ENCODE data around the gene PGC. TPM values are rescaled to one million over a fixed set of nuclear protein-coding genes. Genes with fewer than 3 reads are reported as not detected.

PGC gene
- polyA plus RNA-seq, 1 of the 3 experiments (the other 2 are of a cell fraction): not detected

DNA sequence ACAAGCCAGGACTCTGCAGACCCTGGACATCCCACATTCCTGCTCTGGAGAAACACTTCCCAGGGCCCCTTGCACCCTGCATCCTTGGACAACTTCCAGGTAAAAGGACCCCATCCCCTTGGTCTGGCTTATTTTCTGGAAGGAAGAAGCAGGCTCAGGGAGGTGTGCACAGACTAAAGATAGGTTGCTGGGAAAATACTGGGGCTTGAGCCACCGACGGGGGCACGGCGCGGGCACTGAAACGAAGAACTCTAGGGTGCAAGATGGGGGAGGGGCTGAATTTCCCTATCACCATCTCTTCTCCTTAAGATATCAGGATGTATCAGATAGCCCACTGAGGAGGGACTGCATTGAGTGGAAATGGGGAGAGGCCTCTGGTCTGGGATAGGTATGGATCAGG lies 31.7 kb upstream of the PGC start:
- DNase-seq: no peak
- H3K4me1 ChIP-seq (ENCODE audit: control insufficient read depth in 1 of 2, insufficient read depth in 2 of 2, low read depth in 1 of 2, low read length in 1 of 2): peaks cover 14% of the 10 kb centered on the region in 2 experiments; a peak in 2 of 4 replicates
- H3K9me2 ChIP-seq: no peaks in the 10 kb centered on the region
- WGBS (ENCODE audit: low lambda C conversion rate): 91% methylated on average over 6 of the region's 6 CpGs
- H3K4me3 ChIP-seq (ENCODE audit: low read depth in 2 of 2, low read length in 1 of 2): peak overlapping the region; percentile 52 to 82
- no peaks in the 10 kb centered on the region for H3K27me3 ChIP-seq (ENCODE audit: insufficient read depth)
- TF ChIP-seq MXI1 (IDR thresholded peaks at IDR 0.05; ENCODE audit: low read depth, low read length) (no peak), NRF1 (IDR thresholded peaks at IDR 0.05; ENCODE audit: low read depth, low read length) (no peak), NFIC (IDR thresholded peaks at IDR 0.05; ENCODE audit: borderline replicate concordance) (no peak), FOXJ3 (CRISPR knock-in tag; IDR thresholded peaks at IDR 0.05) (no peak), JUND (IDR thresholded peaks at IDR 0.05) (no peak), SMC3 (IDR thresholded peaks at IDR 0.05; ENCODE audit: low read depth, low read length) (no peak), FOXM1 (IDR thresholded peaks at IDR 0.05; ENCODE audit: low read depth) (no peak), RXRA (IDR thresholded peaks at IDR 0.05; ENCODE audit: borderline replicate concordance, low read depth) (no peak), TEAD4 (IDR thresholded peaks at IDR 0.05; ENCODE audit: borderline replicate concordance, insufficient read depth) (no peak), TAF1 (IDR thresholded peaks at IDR 0.05; ENCODE audit: borderline replicate concordance, low read depth, low read length) (no peak), RAD21 (IDR thresholded peaks at IDR 0.05; ENCODE audit: low read length) (no peak), RCOR1 (IDR thresholded peaks at IDR 0.05; ENCODE audit: low read length) (no peak)
- TF ChIP-seq, protein P1, sequence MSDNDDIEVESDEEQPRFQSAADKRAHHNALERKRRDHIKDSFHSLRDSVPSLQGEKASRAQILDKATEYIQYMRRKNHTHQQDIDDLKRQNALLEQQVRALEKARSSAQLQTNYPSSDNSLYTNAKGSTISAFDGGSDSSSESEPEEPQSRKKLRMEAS (IDR thresholded peaks at IDR 0.05; ENCODE audit: low read depth): no peak
- TF ChIP-seq, protein P2, sequence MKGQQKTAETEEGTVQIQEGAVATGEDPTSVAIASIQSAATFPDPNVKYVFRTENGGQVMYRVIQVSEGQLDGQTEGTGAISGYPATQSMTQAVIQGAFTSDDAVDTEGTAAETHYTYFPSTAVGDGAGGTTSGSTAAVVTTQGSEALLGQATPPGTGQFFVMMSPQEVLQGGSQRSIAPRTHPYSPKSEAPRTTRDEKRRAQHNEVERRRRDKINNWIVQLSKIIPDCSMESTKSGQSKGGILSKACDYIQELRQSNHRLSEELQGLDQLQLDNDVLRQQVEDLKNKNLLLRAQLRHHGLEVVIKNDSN (IDR thresholded peaks at IDR 0.05; ENCODE audit: borderline replicate concordance, low read depth): no peak
- TF ChIP-seq, protein P3, sequence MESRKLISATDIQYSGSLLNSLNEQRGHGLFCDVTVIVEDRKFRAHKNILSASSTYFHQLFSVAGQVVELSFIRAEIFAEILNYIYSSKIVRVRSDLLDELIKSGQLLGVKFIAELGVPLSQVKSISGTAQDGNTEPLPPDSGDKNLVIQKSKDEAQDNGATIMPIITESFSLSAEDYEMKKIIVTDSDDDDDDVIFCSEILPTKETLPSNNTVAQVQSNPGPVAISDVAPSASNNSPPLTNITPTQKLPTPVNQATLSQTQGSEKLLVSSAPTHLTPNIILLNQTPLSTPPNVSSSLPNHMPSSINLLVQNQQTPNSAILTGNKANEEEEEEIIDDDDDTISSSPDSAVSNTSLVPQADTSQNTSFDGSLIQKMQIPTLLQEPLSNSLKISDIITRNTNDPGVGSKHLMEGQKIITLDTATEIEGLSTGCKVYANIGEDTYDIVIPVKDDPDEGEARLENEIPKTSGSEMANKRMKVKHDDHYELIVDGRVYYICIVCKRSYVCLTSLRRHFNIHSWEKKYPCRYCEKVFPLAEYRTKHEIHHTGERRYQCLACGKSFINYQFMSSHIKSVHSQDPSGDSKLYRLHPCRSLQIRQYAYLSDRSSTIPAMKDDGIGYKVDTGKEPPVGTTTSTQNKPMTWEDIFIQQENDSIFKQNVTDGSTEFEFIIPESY (IDR thresholded peaks at IDR 0.05; ENCODE audit: borderline replicate concordance, low read depth): no peak
- TF ChIP-seq, protein P4, sequence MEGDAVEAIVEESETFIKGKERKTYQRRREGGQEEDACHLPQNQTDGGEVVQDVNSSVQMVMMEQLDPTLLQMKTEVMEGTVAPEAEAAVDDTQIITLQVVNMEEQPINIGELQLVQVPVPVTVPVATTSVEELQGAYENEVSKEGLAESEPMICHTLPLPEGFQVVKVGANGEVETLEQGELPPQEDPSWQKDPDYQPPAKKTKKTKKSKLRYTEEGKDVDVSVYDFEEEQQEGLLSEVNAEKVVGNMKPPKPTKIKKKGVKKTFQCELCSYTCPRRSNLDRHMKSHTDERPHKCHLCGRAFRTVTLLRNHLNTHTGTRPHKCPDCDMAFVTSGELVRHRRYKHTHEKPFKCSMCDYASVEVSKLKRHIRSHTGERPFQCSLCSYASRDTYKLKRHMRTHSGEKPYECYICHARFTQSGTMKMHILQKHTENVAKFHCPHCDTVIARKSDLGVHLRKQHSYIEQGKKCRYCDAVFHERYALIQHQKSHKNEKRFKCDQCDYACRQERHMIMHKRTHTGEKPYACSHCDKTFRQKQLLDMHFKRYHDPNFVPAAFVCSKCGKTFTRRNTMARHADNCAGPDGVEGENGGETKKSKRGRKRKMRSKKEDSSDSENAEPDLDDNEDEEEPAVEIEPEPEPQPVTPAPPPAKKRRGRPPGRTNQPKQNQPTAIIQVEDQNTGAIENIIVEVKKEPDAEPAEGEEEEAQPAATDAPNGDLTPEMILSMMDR (IDR thresholded peaks at IDR 0.05): no peak
- TF ChIP-seq, protein P5, sequence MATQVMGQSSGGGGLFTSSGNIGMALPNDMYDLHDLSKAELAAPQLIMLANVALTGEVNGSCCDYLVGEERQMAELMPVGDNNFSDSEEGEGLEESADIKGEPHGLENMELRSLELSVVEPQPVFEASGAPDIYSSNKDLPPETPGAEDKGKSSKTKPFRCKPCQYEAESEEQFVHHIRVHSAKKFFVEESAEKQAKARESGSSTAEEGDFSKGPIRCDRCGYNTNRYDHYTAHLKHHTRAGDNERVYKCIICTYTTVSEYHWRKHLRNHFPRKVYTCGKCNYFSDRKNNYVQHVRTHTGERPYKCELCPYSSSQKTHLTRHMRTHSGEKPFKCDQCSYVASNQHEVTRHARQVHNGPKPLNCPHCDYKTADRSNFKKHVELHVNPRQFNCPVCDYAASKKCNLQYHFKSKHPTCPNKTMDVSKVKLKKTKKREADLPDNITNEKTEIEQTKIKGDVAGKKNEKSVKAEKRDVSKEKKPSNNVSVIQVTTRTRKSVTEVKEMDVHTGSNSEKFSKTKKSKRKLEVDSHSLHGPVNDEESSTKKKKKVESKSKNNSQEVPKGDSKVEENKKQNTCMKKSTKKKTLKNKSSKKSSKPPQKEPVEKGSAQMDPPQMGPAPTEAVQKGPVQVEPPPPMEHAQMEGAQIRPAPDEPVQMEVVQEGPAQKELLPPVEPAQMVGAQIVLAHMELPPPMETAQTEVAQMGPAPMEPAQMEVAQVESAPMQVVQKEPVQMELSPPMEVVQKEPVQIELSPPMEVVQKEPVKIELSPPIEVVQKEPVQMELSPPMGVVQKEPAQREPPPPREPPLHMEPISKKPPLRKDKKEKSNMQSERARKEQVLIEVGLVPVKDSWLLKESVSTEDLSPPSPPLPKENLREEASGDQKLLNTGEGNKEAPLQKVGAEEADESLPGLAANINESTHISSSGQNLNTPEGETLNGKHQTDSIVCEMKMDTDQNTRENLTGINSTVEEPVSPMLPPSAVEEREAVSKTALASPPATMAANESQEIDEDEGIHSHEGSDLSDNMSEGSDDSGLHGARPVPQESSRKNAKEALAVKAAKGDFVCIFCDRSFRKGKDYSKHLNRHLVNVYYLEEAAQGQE (IDR thresholded peaks at IDR 0.05; ENCODE audit: low read depth, low read length): no peak
- ChIA-PET CTCF (interaction anchor here (0.7 to 1.8 kb wide), 4 partner anchors 8 to 89 kb away, joined by 3 to 11 read pairs (median 3); partner anchors contain the start of gene TOMM6), POLR2A (no interaction called here)
- no peak overlapping the region for H2AFZ ChIP-seq (ENCODE audit: low read depth)
- no peak overlapping the region; a peak in 1 of 4 replicates for H3K27ac ChIP-seq (ENCODE audit: low read depth in 2 of 2, low read length in 1 of 2)
- peaks cover 13% of the 10 kb centered on the region for H3K79me2 ChIP-seq (ENCODE audit: insufficient read depth)
- H3K4me2 ChIP-seq: peak overlapping the region; percentile 86
- no peaks in the 10 kb centered on the region for H4K20me1 ChIP-seq (ENCODE audit: insufficient read depth)
- H3K36me3 ChIP-seq (replicated peaks in 1 of 2; ENCODE audit: control insufficient read depth in 1 of 2, insufficient read depth in 2 of 2, low read length in 1 of 2): peaks cover 19 to 20% of the 10 kb centered on the region in 2 experiments
- no peaks in the 10 kb centered on the region for H3F3A ChIP-seq (replicated peaks; ENCODE audit: insufficient read depth)
- H3K9ac ChIP-seq: peak overlapping the region; percentile 72
- H3K9me3 ChIP-seq: no peaks in the 10 kb centered on the region
